Right lobe of liver (tissue), 4 donors: ENCODE measurements around the gene IL34.

Experiments used
- POLR2A ChIP-seq: fragments of 450-650 bp; IDR thresholded peaks from one replicate; pipeline ENCODE4 v1.6.1; 2017; ENCODE audit warnings: antibody characterized with exemption, mild to moderate bottlenecking
- TF ChIP-seq, protein P1 (sequence below), 4 donors: fragments of 200-600 bp in 3 of 4; fragments of 450-650 bp in 1 of 4; IDR thresholded peaks; one replicate each; pipeline versions ENCODE4 v1.5.1 to v1.8.0; 2016 to 2022; ENCODE audit warnings: antibody characterized with exemption in 4 of 4, mild to moderate bottlenecking in 2 of 4
- donor health status: DM: no; HTN: no; CAD: no.
- donor health status: DM: no; HTN: no; CAD: no.
- donor health status: DM: no; HTN: yes; CAD: no.

GRCh38 chr16:70687671-70688245 is 41.4 kb downstream of the IL34 start:
- TF ChIP-seq, protein P1, sequence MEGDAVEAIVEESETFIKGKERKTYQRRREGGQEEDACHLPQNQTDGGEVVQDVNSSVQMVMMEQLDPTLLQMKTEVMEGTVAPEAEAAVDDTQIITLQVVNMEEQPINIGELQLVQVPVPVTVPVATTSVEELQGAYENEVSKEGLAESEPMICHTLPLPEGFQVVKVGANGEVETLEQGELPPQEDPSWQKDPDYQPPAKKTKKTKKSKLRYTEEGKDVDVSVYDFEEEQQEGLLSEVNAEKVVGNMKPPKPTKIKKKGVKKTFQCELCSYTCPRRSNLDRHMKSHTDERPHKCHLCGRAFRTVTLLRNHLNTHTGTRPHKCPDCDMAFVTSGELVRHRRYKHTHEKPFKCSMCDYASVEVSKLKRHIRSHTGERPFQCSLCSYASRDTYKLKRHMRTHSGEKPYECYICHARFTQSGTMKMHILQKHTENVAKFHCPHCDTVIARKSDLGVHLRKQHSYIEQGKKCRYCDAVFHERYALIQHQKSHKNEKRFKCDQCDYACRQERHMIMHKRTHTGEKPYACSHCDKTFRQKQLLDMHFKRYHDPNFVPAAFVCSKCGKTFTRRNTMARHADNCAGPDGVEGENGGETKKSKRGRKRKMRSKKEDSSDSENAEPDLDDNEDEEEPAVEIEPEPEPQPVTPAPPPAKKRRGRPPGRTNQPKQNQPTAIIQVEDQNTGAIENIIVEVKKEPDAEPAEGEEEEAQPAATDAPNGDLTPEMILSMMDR (IDR thresholded peaks at IDR 0.05) = no peak
- no peak for TF ChIP-seq POLR2A
